GM12875 (cell line): Measurements from ENCODE around the gene KLF18.

Source experiments
- H3K4me3 ChIP-seq: one replicate; pipeline ENCODE4 v1.5.1; 2011; ENCODE audit warnings: low read depth, low read length, control low read depth
- TF ChIP-seq, protein P1 (sequence below): IDR thresholded peaks from 2 replicates; pipeline ENCODE4 v1.5.1; 2011; ENCODE audit warnings: low read depth, mild to moderate bottlenecking, control low read depth, inconsistent platforms, low read length, moderate library complexity, borderline replicate concordance; ENCODE audit not compliant: insufficient read depth

Gene KLF18

DNA sequence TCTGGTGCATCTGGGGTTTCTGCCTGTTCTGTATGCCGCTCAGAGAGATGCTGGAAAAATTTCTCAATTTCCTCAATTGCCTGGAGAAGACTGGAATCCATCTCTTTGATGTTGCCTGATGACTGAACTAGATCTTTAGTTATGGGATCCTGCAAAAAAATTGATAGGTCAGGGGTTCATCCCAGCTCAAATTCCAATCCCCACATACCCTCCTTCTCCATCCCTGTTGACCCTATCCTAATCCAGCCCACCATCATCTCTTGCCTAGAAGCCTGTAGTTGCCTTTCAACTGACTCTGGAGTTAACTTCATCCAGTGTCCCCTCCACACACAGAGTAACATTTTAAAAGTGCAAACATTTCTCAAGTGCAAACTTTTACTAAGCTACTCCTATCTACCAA, at the start of gene KLF18:
KLF18 (minus strand) TSS at position 101 of the 400 bp plus-strand sequence; CDS start at position 101, 0 bp downstream.
- TF ChIP-seq, protein P1, sequence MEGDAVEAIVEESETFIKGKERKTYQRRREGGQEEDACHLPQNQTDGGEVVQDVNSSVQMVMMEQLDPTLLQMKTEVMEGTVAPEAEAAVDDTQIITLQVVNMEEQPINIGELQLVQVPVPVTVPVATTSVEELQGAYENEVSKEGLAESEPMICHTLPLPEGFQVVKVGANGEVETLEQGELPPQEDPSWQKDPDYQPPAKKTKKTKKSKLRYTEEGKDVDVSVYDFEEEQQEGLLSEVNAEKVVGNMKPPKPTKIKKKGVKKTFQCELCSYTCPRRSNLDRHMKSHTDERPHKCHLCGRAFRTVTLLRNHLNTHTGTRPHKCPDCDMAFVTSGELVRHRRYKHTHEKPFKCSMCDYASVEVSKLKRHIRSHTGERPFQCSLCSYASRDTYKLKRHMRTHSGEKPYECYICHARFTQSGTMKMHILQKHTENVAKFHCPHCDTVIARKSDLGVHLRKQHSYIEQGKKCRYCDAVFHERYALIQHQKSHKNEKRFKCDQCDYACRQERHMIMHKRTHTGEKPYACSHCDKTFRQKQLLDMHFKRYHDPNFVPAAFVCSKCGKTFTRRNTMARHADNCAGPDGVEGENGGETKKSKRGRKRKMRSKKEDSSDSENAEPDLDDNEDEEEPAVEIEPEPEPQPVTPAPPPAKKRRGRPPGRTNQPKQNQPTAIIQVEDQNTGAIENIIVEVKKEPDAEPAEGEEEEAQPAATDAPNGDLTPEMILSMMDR: no peak
- H3K4me3 ChIP-seq: no peak within 1 kb of the TSS

DNA sequence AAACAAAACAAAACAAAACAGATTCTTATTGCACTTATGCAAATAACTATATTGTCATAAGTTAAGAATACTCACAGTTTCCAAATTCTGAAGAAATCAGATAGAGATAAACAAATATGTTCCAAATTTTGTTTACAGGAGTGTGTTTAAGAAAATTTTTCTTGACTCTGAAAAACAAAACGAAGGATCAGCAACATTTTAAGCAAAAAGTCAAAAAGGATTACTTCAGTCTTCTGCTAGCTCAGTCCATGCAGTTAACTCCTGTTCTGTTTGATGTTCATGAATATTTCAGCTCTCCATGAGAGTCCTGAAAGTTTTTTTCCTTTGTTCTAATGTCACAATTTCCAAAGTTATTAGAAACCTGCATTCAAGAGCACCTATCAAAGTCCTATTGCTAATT, 33.2 kb upstream of the KLF18 start:
- no peak overlapping the region for H3K4me3 ChIP-seq
- TF ChIP-seq, protein P1: no peak

DNA sequence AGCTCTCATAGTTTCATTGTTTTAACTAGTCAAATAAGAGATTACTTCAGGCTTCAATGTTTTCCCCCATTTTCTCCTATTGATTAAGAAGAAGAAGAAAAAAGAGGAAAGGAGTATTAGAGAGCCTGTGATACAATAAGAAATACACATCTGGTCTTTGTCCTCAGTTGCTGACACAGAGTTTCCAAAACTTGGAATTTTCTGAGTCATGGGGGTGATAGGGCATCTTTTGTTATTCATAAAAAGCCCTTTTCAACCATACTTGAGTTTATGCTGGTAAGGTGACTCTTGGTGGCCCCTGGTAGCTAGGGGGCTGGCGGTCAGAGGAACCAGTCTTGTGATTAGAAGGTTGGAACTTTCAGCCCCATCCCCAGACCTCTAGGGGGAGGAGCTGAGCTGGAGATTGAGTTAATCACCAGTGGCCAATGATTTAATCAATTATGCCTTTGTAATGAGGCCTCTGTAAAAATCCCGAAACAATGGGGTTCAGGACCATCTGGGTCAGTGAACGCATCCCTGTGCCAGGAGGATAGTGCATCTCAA, 28.9 kb upstream of the KLF18 start:
- TF ChIP-seq, protein P1: no peak
- no peak overlapping the region for H3K4me3 ChIP-seq

DNA sequence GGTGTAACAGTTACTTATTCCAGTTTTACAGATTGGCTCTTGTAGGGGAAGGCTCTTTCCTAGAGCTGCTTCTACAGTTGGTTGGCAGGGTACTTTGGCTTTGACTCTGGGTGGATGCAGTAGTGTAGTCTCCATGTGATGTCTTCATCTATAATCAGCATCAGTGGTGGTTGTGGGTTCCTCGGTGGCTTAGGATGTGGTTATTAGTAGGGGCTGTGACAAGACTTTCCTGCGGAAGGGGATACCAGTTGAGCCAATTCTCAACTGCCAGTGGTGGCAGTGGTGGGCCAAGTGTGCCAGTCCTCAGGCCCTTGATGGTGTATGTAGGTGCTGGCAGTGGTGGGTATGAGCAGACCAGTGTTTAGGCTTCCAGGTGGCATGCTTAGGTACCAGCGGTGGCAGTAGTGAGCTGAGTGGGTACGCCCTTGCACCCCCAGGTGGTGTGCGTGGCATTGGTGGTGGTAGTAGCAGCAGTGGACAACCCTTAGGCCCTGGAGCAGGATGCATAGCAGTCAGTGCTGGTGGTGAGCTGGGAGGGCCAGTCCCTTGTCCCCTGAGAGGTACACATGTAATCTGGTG, 27.2 kb upstream of the KLF18 start:
- TF ChIP-seq, protein P1: no peak
- no peak overlapping the region for H3K4me3 ChIP-seq

DNA sequence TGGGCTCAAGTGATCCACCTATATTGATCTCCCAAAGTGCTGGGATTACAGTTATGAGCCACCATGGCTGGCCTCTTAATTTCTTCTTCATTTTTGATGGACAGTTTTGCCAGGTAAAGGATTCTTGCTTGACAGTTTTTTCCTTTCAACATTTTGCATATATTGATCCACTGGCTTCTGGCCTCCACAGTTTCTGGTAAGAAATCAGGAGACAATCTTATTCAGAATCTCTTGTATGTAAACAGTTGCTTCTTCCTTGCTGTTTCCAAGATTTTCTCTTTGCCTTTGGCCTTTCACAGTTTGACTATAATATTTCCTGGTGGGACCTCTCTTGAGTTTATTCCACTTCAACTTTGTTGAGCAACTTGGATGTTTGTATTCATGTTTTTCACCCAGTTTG, 20.1 kb upstream of the KLF18 start:
- TF ChIP-seq, protein P1: no peak

DNA sequence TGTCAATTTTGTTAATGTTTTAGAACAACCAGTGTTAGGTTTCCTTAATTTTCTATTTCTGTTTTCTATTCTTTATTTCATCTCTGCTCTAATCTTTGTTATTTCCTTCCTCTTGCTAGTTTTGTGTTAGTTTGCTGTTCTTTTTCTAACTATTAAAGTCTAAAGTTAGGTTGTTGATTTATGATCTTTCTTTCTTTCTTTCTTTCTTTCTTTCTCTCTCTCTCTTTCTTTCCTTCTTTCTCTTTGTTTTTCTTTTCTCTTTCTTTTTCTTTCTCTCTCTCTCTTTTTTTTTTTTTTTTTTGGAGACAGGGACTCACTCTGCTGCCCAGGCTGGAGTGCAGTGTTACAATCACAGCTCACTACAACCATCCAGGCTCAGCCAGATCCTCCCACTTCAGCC, 17.4 kb upstream of the KLF18 start:
- TF ChIP-seq, protein P1: no peak
- H3K4me3 ChIP-seq: no peak overlapping the region

More for the DNA sequence above, 20.1 kb upstream of the KLF18 start:
- no peak overlapping the region for H3K4me3 ChIP-seq

DNA sequence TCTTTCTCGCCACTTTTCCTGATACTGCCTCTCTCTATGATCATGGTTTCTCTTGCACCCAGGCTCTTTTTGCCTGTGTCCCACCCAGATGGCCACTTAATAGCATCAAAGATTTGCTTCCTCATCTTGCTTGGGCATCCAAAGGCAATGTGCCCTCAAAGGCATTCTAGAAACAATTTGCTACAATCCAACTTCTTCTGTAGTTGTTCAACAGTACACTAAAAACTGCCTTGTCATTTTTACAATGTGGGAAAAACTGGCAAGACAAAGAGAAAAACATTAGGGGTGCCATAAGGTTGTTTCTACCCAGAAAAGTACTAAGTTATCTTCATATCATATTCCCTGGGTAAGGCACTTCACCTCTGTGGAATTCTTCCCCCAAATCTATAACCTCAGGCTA, 16.5 kb upstream of the KLF18 start:
- TF ChIP-seq, protein P1: no peak
- H3K4me3 ChIP-seq: no peak overlapping the region
